GM23248 (cell line): ENCODE results near the gene RIT2. TPM values are rescaled to one million over a fixed set of nuclear protein-coding genes. Genes with fewer than 3 reads are reported as not detected.

Source experiments
- DNase-seq: peaks from one replicate; pipeline ENCODE4 v3.0.0-alpha.2; 2015
- H2AFZ ChIP-seq: fragments of 200-600 bp; sonication (generic); 2 replicates; pipeline ENCODE4 v1.6.1; 2016; ENCODE audit warnings: antibody characterized with exemption
- H3F3A ChIP-seq: fragments of 200-600 bp; sonication (generic); 2 replicates; pipeline ENCODE4 v1.6.1; 2016; ENCODE audit warnings: mild to moderate bottlenecking, antibody characterized with exemption, mixed run types; ENCODE audit not compliant: insufficient read depth
- H3K27ac ChIP-seq: fragments of 200-600 bp; sonication (generic); 2 replicates; pipeline ENCODE4 v1.5.1; 2016; ENCODE audit warnings: mild to moderate bottlenecking
- H3K27me3 ChIP-seq: fragments of 200-600 bp; sonication (generic); replicated peaks from 2 replicates; pipeline ENCODE4 v1.6.1; 2016; ENCODE audit warnings: mild to moderate bottlenecking; ENCODE audit not compliant: insufficient read depth
- H3K36me3 ChIP-seq: fragments of 200-600 bp; sonication (generic); 2 replicates; pipeline ENCODE4 v1.6.1; 2016; ENCODE audit warnings: low read depth, mild to moderate bottlenecking
- H3K4me1 ChIP-seq: fragments of 200-600 bp; sonication (generic); 2 replicates; pipeline ENCODE4 v1.6.1; 2016; ENCODE audit warnings: mild to moderate bottlenecking; ENCODE audit not compliant: insufficient read depth
- H3K4me2 ChIP-seq: fragments of 200-600 bp; sonication (generic); one replicate; pipeline ENCODE4 v1.6.1; 2016; ENCODE audit warnings: mild to moderate bottlenecking; ENCODE audit not compliant: unreplicated experiment
- H3K4me3 ChIP-seq: fragments of 200-600 bp; sonication (generic); 2 replicates; pipeline ENCODE4 v1.5.1; 2016; ENCODE audit warnings: mild to moderate bottlenecking
- H3K79me2 ChIP-seq: fragments of 200-600 bp; sonication (generic); 2 replicates; pipeline ENCODE4 v1.6.1; 2016; ENCODE audit warnings: mild to moderate bottlenecking; ENCODE audit not compliant: insufficient read depth
- H3K9ac ChIP-seq: fragments of 200-600 bp; sonication (generic); 2 replicates; pipeline ENCODE4 v1.6.1; 2016; ENCODE audit warnings: mild to moderate bottlenecking
- H3K9me2 ChIP-seq: fragments of 200-600 bp; sonication (generic); 2 replicates; pipeline ENCODE4 v1.6.1; 2016; ENCODE audit warnings: mixed run types, mild to moderate bottlenecking, moderate library complexity; ENCODE audit not compliant: insufficient read depth
- H3K9me3 ChIP-seq: fragments of 200-600 bp; sonication (generic); one replicate; pipeline ENCODE4 v1.6.1; 2017; ENCODE audit warnings: low read depth
- H4K20me1 ChIP-seq: fragments of 200-600 bp; sonication (generic); 2 replicates; pipeline ENCODE4 v1.6.0; 2016; ENCODE audit not compliant: insufficient read depth
- EZH2 ChIP-seq: fragments of 200-600 bp; sonication (generic); IDR thresholded peaks from 2 replicates; pipeline ENCODE4 v1.6.1; 2018; ENCODE audit warnings: antibody characterized with exemption, mild to moderate bottlenecking; ENCODE audit not compliant: insufficient read depth, poor library complexity, severe bottlenecking
- EZH2phosphoT487 ChIP-seq: fragments of 200-600 bp; sonication (generic); IDR thresholded peaks from 2 replicates; pipeline ENCODE4 v1.6.1; 2018; ENCODE audit warnings: antibody characterized with exemption, moderate library complexity, mild to moderate bottlenecking, low read depth; ENCODE audit not compliant: insufficient read depth
- WGBS, 2 experiments: methylation state at CpG; one replicate each; pipeline ENCODE4 v1.1.6; 2015 to 2017; ENCODE audit warnings: low lambda C conversion rate in 2 of 2, low coverage in 1 of 2; ENCODE audit errors: missing lambda C conversion rate in 2 of 2; 5-methylcytosine and 5-hydroxymethylcytosine counted together
- in situ Hi-C: fragments of 300-500 bp; cut with MboI; formaldehyde crosslinking; loops from 2 replicates; pipeline ENCODE4 v1.15.0; 2020
- polyA plus RNA-seq: library from polyadenylated mRNA; unstranded; fragments of >200 nt; fragmentation: Nextera tagmentation; extraction: Ambion mirVana; gene quantifications from 2 replicates; pipeline ENCODE4 v1.2.1, GENCODE V29; 2016
- total RNA-seq: library from RNA; depleted of rRNA; stranded (reverse); fragments of >200 nt; shearing (Covaris generic); gene quantifications from 2 replicates; pipeline ENCODE4 v1.2.3, GENCODE V29; 2014

The RIT2 gene
- total and polyA plus RNA-seq, 2 experiments from 2014 or later: not detected

DNA sequence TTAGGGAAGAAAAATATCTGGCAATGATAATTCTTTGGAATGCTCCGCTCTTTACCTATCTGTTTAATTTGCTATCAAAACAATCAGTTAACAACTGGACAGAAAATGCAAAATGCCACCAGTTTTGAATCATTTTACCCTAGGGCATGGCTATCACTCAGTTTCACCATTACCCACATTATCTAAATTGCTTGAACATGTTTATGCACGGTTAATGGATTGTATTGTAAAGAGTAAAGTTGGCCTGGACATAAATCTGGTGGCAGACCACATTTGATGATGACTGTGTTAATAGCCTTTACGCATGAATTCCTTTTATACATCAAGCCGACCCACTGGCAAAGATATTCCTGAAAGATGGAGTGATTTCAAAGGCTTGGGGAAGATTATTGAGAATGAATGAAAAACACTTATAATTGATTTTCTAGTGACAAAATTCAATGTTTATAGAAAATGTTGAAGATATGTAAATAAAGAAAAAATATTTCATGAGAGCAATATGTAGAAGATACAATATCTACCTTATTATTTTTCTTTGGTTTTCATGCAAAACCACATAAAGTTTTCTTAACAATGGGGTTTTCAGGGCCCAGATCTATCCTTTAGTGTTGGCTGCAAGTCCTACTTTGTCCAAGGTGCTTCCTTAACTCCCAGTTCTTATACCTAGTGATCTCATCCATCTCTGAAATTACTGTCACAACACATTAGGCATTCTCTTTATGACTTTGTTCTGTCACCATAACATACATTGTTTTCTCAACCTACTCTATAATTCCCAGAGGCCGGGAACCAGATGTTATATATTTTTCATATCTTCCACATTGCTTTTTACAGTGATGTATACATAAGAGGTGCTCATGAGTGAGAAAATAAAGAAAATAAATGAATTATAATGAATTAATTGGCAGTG is 265.1 kb downstream of the RIT2 start:
- Histone ChIP-seq H3K4me1 (no peaks in the 10 kb centered on the region), H3K9me2 (no peaks in the 10 kb centered on the region), H3K9me3 (no peaks in the 10 kb centered on the region), H3K36me3 (no peaks in the 10 kb centered on the region), H3K27me3 (no peaks in the 10 kb centered on the region), H3K4me2 (no peak overlapping the region), H3K9ac (no peak overlapping the region), H4K20me1 (no peaks in the 10 kb centered on the region), H3K27ac (no peak overlapping the region), H3F3A (no peaks in the 10 kb centered on the region), H3K4me3 (no peak overlapping the region), H3K79me2 (no peaks in the 10 kb centered on the region), H2AFZ (no peak overlapping the region)
- in situ Hi-C loops: loop anchor here (10.0 kb wide), 1 partner anchor 64 kb away; no protein-coding TSS in a partner anchor
- DNase-seq: no peak
- WGBS, 2 experiments: 24% methylated on average over 5 of the region's 5 CpGs
- TF ChIP-seq EZH2 (no peak), EZH2phosphoT487 (no peak)

DNA sequence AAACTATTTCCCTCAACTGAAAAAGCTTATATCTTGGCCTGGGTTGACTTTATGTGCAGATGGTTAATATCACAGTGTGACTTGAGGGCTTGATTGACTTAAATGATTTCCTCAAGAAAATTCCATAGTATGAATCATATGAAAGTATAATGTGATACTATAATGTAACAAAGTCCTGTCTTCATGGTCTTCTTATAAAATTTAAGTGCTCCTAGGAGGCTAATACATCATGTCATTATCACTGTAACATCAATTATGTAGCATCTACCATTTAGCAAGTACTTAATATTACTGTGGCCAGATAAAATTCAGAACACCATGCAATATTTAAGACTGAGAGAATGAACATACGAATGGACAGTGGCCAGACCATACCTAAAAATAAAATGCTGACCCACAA is 276.1 kb downstream of the RIT2 start:
- no peaks in the 10 kb centered on the region for H4K20me1 ChIP-seq
- WGBS, 2 experiments: 33 to 39% methylated on average over 1 of the region's 1 CpG
- H3K9me2 ChIP-seq: no peaks in the 10 kb centered on the region
- in situ Hi-C loops: no loop called here
- H3K9me3 ChIP-seq: no peaks in the 10 kb centered on the region
- no peak overlapping the region for H2AFZ ChIP-seq
- no peaks in the 10 kb centered on the region for H3K4me1 ChIP-seq
- DNase-seq: no peak
- no peak overlapping the region for H3K27ac ChIP-seq
- no peak overlapping the region for H3K4me2 ChIP-seq
- TF ChIP-seq EZH2phosphoT487 (no peak), EZH2 (no peak)
- H3K27me3 ChIP-seq: no peaks in the 10 kb centered on the region
- H3F3A ChIP-seq: no peaks in the 10 kb centered on the region
- H3K36me3 ChIP-seq: no peaks in the 10 kb centered on the region
- no peak overlapping the region for H3K4me3 ChIP-seq
- H3K79me2 ChIP-seq: no peaks in the 10 kb centered on the region
- H3K9ac ChIP-seq: no peak overlapping the region

DNA sequence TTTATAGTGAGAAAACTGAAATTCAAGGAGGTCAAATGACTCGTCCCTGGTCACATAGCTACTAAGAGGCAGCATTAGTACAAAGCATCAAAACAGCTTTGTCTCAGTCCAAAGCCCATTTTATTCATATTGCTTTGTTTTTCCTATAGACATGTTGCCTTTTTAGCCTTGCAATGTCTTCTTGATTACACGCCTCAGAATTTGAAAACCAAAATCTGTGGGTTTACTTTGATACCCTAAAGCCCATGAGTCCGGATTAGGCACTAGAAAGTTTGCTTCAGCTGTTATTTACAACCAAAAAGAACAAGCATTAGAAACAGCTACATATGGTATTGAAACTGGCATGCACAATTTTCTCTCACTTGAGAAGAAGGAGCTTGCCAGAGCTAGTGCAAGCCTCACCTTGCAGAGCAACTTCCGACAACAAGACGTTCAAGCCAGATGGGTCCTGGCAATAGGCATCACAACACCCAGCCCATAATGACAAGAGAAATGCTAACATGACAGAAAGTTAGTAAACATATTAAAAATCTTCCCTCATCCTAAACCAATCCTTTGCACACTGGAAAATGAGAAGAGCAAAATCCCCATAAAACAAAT is 276.8 kb downstream of the RIT2 start:
- H3F3A ChIP-seq: no peaks in the 10 kb centered on the region
- H3K9me2 ChIP-seq: no peaks in the 10 kb centered on the region
- in situ Hi-C loops: no loop called here
- DNase-seq: no peak
- H4K20me1 ChIP-seq: no peaks in the 10 kb centered on the region
- no peak overlapping the region for H3K9ac ChIP-seq
- no peaks in the 10 kb centered on the region for H3K79me2 ChIP-seq
- H3K4me3 ChIP-seq: no peak overlapping the region
- 23 to 30% methylated on average over 5 of the region's 5 CpGs for WGBS, 2 experiments
- H3K36me3 ChIP-seq: no peaks in the 10 kb centered on the region
- TF ChIP-seq EZH2phosphoT487: no peak
- TF ChIP-seq EZH2: no peak
- H3K27ac ChIP-seq: no peak overlapping the region
- H3K4me1 ChIP-seq: no peaks in the 10 kb centered on the region
- no peaks in the 10 kb centered on the region for H3K27me3 ChIP-seq
- H3K4me2 ChIP-seq: no peak overlapping the region
- H3K9me3 ChIP-seq: no peaks in the 10 kb centered on the region
- H2AFZ ChIP-seq: no peak overlapping the region

DNA sequence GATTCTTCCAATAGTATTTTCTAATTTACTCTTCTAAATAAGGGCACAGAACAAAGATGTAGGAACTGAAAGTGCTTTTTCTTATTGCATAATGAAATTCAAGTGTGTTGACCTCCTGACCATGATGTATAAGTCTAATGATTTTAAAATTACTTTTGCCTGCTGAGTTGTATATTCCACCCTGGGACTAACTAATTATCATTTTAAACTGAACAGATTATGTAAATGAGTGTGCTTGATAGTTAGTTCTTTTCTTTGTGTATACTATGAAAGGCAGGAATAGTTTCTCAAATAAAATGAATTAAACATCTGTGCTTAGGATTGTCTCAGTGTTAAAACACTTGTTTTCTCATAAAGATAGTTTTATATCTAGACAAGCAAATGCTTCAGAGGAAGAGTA is 284.5 kb downstream of the RIT2 start:
- H3K36me3 ChIP-seq: no peaks in the 10 kb centered on the region
- no peaks in the 10 kb centered on the region for H3K9me2 ChIP-seq
- no peak overlapping the region for H2AFZ ChIP-seq
- no peak for DNase-seq
- H3K27ac ChIP-seq: no peak overlapping the region
- no peaks in the 10 kb centered on the region for H3K27me3 ChIP-seq
- in situ Hi-C loops: no loop called here
- H4K20me1 ChIP-seq: no peaks in the 10 kb centered on the region
- no peaks in the 10 kb centered on the region for H3K79me2 ChIP-seq
- H3F3A ChIP-seq: no peaks in the 10 kb centered on the region
- no peaks in the 10 kb centered on the region for H3K4me1 ChIP-seq
- no peak overlapping the region for H3K4me3 ChIP-seq
- no peaks in the 10 kb centered on the region for H3K9me3 ChIP-seq
- H3K4me2 ChIP-seq: no peak overlapping the region
- no peak overlapping the region for H3K9ac ChIP-seq
- TF ChIP-seq EZH2 (no peak), EZH2phosphoT487 (no peak)
